D721Med (cell line): Measurements from ENCODE around the gene AGAP1.

Experiments
- DNase-seq: peaks from one replicate; pipeline ENCODE4 v3.0.0; 2011; ENCODE audit warnings: low spot score; ENCODE audit not compliant: insufficient read length
- FAIRE-seq: peaks from 2 replicates; lab custom pipeline; 2011; peaks lifted over from hg19 to GRCh38; lab: Jason Lieb, UNC
- TF ChIP-seq, protein P1 (sequence below): IDR thresholded peaks from 2 replicates; pipeline ENCODE4 v1.5.1; 2012; ENCODE audit warnings: mild to moderate bottlenecking, control low read depth; ENCODE audit not compliant: insufficient read depth; ENCODE audit errors: missing control alignments

Gene AGAP1

DNA sequence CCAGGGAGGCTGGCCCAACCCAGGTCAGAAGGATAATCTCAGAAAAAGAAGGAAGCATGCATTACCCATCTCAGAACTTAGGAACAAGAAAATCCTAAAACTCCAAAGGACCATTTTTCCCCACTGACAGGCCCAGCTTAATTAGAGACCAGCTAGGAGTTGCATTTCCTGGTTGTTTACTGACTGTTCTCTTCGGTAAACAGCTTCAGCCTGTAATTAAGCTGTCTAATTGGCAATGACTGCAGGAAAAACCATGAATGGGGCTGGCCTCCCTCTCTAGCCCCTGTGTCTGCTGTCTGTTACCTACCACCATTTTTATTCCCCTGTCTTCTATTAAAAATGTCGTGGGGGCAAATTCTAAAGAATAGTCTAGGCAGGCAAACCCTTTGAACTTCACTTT, 146.5 kb downstream of the AGAP1 start:
- TF ChIP-seq, protein P1, sequence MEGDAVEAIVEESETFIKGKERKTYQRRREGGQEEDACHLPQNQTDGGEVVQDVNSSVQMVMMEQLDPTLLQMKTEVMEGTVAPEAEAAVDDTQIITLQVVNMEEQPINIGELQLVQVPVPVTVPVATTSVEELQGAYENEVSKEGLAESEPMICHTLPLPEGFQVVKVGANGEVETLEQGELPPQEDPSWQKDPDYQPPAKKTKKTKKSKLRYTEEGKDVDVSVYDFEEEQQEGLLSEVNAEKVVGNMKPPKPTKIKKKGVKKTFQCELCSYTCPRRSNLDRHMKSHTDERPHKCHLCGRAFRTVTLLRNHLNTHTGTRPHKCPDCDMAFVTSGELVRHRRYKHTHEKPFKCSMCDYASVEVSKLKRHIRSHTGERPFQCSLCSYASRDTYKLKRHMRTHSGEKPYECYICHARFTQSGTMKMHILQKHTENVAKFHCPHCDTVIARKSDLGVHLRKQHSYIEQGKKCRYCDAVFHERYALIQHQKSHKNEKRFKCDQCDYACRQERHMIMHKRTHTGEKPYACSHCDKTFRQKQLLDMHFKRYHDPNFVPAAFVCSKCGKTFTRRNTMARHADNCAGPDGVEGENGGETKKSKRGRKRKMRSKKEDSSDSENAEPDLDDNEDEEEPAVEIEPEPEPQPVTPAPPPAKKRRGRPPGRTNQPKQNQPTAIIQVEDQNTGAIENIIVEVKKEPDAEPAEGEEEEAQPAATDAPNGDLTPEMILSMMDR, result no peak
- no peak for DNase-seq
- no peak for FAIRE-seq

DNA sequence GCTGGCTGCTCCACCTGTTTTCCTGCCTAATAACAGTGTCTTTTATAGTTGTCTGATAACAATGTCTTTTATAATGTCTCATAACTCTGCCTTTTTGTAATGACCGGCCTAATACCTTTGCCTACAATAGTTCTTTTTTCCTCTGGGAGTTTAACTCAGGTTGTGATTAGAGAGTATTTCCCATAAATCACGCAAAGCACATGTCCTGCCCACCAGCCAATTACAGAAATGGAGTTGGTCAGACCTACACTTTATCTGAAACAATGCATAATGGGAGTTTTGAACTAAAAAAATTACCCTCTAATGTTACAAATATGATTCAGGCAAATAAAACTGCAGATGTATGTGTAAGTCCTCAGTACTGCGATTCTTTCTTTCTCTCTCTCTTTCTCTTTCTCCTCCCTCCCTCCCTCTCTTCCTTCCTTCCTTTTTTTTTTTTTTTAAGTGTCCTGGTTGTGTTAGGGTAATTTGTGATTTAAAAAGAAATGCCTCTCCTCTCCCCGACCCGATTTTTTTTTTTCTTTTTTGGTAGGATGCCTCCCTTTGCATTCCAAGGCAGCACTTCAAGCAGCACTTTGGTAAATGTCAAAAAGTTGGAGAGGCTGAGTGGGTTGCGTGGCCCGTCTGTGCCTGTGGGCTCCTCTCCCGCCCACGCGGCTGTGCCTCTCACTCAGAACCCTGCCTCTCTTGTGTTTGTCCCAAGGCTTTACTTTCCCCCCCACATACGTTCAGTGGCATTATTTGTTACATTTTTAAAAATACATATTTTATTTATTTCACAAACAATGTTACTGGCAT, 147.3 kb downstream of the AGAP1 start:
- TF ChIP-seq, protein P1, result no peak
- DNase-seq, result no peak
- FAIRE-seq, result no peak

- FAIRE-seq, result no peak
- TF ChIP-seq, protein P1, result no peak
- DNase-seq, result no peak
Observed at GRCh38 chr2:235641956-235642355, 148.1 kb downstream of the AGAP1 start.

GRCh38 chr2:235642446-235643098, 148.7 kb downstream of the AGAP1 start:
- FAIRE-seq, result no peak
- no peak for DNase-seq

GRCh38 chr2:235643680-235644511, 150.1 kb downstream of the AGAP1 start:
- FAIRE-seq, result no peak
- no peak for DNase-seq
- TF ChIP-seq, protein P1, result no peak

More at GRCh38 chr2:235642446-235643098, 148.7 kb downstream of the AGAP1 start:
- TF ChIP-seq, protein P1, result no peak

DNA sequence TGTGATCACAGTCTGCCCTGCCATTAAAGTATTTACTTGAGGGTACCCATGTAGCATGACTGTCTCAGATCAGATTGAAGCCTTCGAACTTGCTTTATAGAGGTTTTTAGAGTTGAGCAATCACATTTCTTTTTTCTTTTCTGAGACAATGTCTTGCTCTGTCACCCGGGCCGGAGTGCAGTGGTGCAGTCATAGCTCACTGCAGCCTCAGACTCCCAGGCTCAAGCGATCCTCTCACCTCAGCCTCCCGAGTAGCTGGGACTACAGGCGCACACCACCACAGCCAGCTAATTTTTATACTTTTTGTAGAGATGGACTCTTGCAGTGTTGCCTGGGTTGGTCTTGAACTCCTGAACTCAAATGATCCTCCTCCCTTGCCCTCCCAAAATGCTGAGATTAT, 153.4 kb downstream of the AGAP1 start:
- FAIRE-seq (no peak), DNase-seq (no peak)
- TF ChIP-seq, protein P1, result no peak
